ENCODE data around the gene SDHA.
"Not testable (repeated sequence)": the region's sequence is repeated elsewhere in the genome, so short reads cannot be mapped to it uniquely, and the experiment has no call there.

DNA sequence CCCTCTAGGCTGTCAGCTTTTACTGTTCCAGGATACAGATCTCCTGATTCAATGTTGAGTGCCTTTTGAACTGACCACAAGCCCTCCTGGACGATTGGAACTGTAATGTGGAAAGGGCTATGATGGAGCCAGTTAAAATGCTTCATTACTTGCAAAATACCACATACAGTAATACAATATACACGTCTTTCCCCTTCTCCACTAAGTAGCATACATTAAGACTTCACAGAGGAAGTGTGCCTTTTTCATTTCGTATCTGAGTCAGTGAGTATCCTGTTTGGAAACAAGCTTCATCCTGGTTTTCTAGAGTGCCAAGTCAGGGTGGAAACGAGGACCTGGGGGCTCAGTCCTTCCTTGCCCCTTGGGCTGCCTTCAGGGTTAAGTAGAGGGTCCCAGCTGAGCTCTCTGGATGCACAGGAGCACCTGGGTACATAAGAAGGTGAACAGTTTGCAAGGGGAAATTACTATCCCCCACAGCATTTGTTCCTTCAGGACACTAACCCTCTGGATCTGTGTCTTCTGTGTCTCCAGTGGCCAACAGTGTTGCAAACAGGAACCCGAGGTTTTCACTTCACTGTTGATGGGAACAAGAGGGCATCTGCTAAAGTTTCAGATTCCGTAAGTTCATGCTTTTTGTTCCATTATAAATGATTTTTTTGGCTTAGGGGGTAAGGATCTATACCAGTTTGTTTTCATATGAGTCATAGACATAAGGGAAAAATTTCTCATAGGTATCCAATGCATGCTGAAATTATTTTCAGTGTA, 5.0 kb downstream of the SDHA start:
- TF ChIP-seq, protein P1, sequence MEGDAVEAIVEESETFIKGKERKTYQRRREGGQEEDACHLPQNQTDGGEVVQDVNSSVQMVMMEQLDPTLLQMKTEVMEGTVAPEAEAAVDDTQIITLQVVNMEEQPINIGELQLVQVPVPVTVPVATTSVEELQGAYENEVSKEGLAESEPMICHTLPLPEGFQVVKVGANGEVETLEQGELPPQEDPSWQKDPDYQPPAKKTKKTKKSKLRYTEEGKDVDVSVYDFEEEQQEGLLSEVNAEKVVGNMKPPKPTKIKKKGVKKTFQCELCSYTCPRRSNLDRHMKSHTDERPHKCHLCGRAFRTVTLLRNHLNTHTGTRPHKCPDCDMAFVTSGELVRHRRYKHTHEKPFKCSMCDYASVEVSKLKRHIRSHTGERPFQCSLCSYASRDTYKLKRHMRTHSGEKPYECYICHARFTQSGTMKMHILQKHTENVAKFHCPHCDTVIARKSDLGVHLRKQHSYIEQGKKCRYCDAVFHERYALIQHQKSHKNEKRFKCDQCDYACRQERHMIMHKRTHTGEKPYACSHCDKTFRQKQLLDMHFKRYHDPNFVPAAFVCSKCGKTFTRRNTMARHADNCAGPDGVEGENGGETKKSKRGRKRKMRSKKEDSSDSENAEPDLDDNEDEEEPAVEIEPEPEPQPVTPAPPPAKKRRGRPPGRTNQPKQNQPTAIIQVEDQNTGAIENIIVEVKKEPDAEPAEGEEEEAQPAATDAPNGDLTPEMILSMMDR (IDR thresholded peaks at IDR 0.05), result not testable (repeated sequence)
- not testable (repeated sequence) for TF ChIP-seq POLR2A (IDR thresholded peaks at IDR 0.05)
